Liver (tissue), 9 donors: ENCODE data around the gene PYGM. TPM values are rescaled to one million over a fixed set of nuclear protein-coding genes. Genes with fewer than 3 reads are reported as not detected.

Experiments used
- DNase-seq: peaks from one replicate; pipeline ENCODE4 v3.0.0-alpha.2; 2017; ENCODE audit warnings: low spot score
- H3K27ac ChIP-seq, 2 donors: one replicate each; pipeline ENCODE4 v1.7.0; 2013; ENCODE audit warnings: inconsistent platforms in 2 of 2, low read length in 2 of 2, control low read depth in 1 of 2, low read depth in 1 of 2, mild to moderate bottlenecking in 1 of 2
- H3K27me3 ChIP-seq, 4 donors: one replicate each; pipeline versions ENCODE4 v1.6.1 to v1.7.0; 2013; ENCODE audit warnings: low read length in 3 of 4, inconsistent platforms in 1 of 4, mild to moderate bottlenecking in 1 of 4, moderate library complexity in 1 of 4; ENCODE audit not compliant: control insufficient read depth in 4 of 4, insufficient read depth in 4 of 4
- H3K36me3 ChIP-seq, 4 donors: one replicate each; pipeline versions ENCODE4 v1.6.1 to v1.7.0; 2013; ENCODE audit warnings: low read length in 3 of 4, mild to moderate bottlenecking in 3 of 4, low read depth in 1 of 4, moderate library complexity in 1 of 4; ENCODE audit not compliant: control insufficient read depth in 4 of 4, insufficient read depth in 3 of 4
- H3K4me1 ChIP-seq, 4 donors: one replicate each; pipeline versions ENCODE4 v1.6.1 to v1.7.0; 2013; ENCODE audit warnings: low read length in 3 of 4, mild to moderate bottlenecking in 3 of 4, moderate library complexity in 1 of 4; ENCODE audit not compliant: control insufficient read depth in 4 of 4, insufficient read depth in 4 of 4
- H3K4me3 ChIP-seq, 3 donors: one replicate each; pipeline versions ENCODE4 v1.6.1 to v1.7.0; 2013; ENCODE audit warnings: low read length in 3 of 3, control low read depth in 1 of 3, low read depth in 1 of 3, mild to moderate bottlenecking in 1 of 3
- H3K9ac ChIP-seq, 2 donors: one replicate each; pipeline ENCODE4 v1.7.0; 2013; ENCODE audit warnings: low read length in 2 of 2, mild to moderate bottlenecking in 2 of 2, moderate library complexity in 2 of 2, control low read depth in 1 of 2, low read depth in 1 of 2
- H3K9me3 ChIP-seq, 4 donors: one replicate each; pipeline versions ENCODE4 v1.6.1 to v1.7.0; 2013; ENCODE audit warnings: low read length in 3 of 4; ENCODE audit not compliant: control insufficient read depth in 4 of 4
- EGR1 ChIP-seq, 2 donors: IDR thresholded peaks; 2 replicates each; pipeline ENCODE4 v1.6.1; 2016 to 2018; ENCODE audit warnings: antibody characterized with exemption in 2 of 2, low read depth in 2 of 2
- FOXA2 ChIP-seq: IDR thresholded peaks from 2 replicates; pipeline ENCODE4 v1.6.1; 2016; ENCODE audit warnings: antibody characterized with exemption
- GABPA ChIP-seq, 2 donors: IDR thresholded peaks in 1 of 2; conservative IDR thresholded peaks in 1 of 2; 2 replicates each; pipeline ENCODE4 v1.6.1; 2016; ENCODE audit warnings: antibody characterized with exemption in 2 of 2, mild to moderate bottlenecking in 1 of 2, moderate library complexity in 1 of 2
- HNF4A ChIP-seq, 2 donors: conservative IDR thresholded peaks; 2 replicates each; pipeline ENCODE4 v1.6.1; 2016; ENCODE audit warnings: antibody characterized with exemption in 2 of 2, mild to moderate bottlenecking in 2 of 2
- HNF4G ChIP-seq: IDR thresholded peaks from 2 replicates; pipeline ENCODE4 v1.6.1; 2016; ENCODE audit warnings: antibody characterized with exemption
- JUND ChIP-seq, 2 donors: IDR thresholded peaks; 2 replicates each; pipeline ENCODE4 v1.6.1; 2016; ENCODE audit warnings: antibody characterized with exemption in 2 of 2
- RAD21 ChIP-seq, 2 donors: IDR thresholded peaks; 2 replicates each; pipeline ENCODE4 v1.6.1; 2016; ENCODE audit warnings: antibody characterized with exemption in 2 of 2, mild to moderate bottlenecking in 2 of 2
- REST ChIP-seq: IDR thresholded peaks from 2 replicates; pipeline ENCODE4 v1.6.1; 2016; ENCODE audit warnings: antibody characterized with exemption, mild to moderate bottlenecking
- RXRA ChIP-seq, 2 donors: IDR thresholded peaks; 2 replicates each; pipeline ENCODE4 v1.6.1; 2017 to 2018; ENCODE audit warnings: antibody characterized with exemption in 2 of 2, mild to moderate bottlenecking in 1 of 2
- SP1 ChIP-seq: IDR thresholded peaks from 2 replicates; pipeline ENCODE4 v1.6.1; 2018; ENCODE audit warnings: antibody characterized with exemption, mild to moderate bottlenecking
- YY1 ChIP-seq: IDR thresholded peaks from 2 replicates; pipeline ENCODE4 v1.6.1; 2016; ENCODE audit warnings: antibody characterized with exemption, mild to moderate bottlenecking
- WGBS: extraction: QIAGEN DNeasy Blood & Tissue Kit; methylation state at CpG from one replicate; pipeline ENCODE4 v1.1.7; 2013; 5-methylcytosine and 5-hydroxymethylcytosine counted together
- polyA plus RNA-seq, 2 donors: library from polyadenylated mRNA; stranded (reverse) in 1 of 2; unstranded in 1 of 2; fragments of 200-250 nt in 1 of 2; fragments of >200 nt in 1 of 2; fragmentation: Nextera tagmentation in 1 of 2; extraction: Ambion mirVana in 1 of 2; gene quantifications; one replicate each; pipeline versions ENCODE4 v1.2.1 to v1.2.3, GENCODE V29; 2013 to 2015
- total RNA-seq, 2 donors: library from RNA; depleted of rRNA; stranded (reverse); fragments of >200 nt; gene quantifications; one replicate each; pipeline ENCODE4 v1.2.3, GENCODE V29; 2014
- TF ChIP-seq, protein P1 (sequence below): IDR thresholded peaks from 2 replicates; pipeline ENCODE4 v1.6.1; 2016; ENCODE audit warnings: antibody characterized with exemption
- TF ChIP-seq, protein P2 (sequence below): IDR thresholded peaks from 2 replicates; pipeline ENCODE4 v1.6.1; 2016; ENCODE audit warnings: antibody characterized with exemption
- TF ChIP-seq, protein P3 (sequence below): fragments of 150-350 bp; IDR thresholded peaks from 2 replicates; pipeline ENCODE4 v1.5.1; 2017; ENCODE audit warnings: improper control_type of control experiment, low read depth, low read length; ENCODE audit not compliant: missing input control
- donor health status: healthy.
- donor health status: healthy.
- donor health status: healthy.
- donor health status: healthy.
- donor health status: healthy.

Gene PYGM
- total and polyA plus RNA-seq, 4 donors = 0.23 to 1.3 (median 0.29) TPM

DNA sequence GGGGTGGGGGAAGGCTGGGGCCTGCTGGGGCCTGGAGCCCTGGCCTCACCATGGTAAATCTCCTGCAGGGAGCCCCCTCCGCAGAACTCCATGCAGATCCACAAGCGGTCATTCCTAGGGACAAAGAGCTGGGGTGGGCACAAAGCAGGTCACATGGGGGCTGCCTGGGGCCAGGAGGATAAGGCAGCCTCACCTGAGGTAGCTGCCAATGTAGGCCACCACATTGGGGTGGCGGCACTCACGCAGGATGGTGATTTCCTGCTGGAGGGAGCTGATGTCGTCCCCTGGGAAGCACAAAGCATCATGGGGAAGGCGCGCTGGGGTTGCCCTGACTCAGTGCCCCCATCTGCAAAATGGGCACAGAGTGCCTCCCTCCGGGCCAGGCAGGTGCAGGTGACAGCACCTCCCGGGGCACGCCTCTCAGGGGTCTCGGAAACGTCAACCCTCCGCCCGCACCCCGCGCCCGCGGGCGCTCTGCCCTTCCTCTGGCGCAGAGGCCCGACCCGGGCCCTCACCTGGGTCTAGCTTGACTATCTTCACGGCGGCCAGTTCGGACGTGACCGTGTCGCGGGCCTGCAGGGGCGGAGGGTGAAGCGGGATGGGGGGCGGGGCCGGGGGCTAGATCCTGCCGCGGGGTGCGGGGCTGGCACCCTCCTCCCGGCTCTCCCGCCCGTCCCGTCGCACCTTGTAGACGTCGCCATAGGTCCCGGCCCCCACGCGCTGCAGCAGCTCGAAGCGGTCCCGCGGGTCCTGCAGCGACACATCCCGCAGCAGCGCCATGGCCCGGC is 42.8 kb upstream of the PYGM start:
- peaks cover 3 to 22% (median 7%) of the 10 kb centered on the region in 4 donors for H3K36me3 ChIP-seq
- H3K4me3 ChIP-seq = peak overlapping the region in 2 of 3 donors; percentile 35 to 67
- WGBS = 20% methylated on average over 54 of the region's 54 CpGs
- H3K4me1 ChIP-seq = peaks cover 3 to 18% (median 10%) of the 10 kb centered on the region in 4 donors
- peak overlapping the region; percentile 37 to 45 for H3K27ac ChIP-seq
- DNase-seq = no peak
- H3K27me3 ChIP-seq = no peaks in the 10 kb centered on the region
- TF ChIP-seq RAD21 (IDR thresholded peaks at IDR 0.05) (no peak), SP1 (no peak), HNF4A (conservative IDR thresholded peaks at IDR 0.05) (no peak), JUND (IDR thresholded peaks at IDR 0.05) (no peak), GABPA (IDR thresholded peaks at IDR 0.05 in 1 of 2, conservative IDR thresholded peaks at IDR 0.05 in 1 of 2) (no peak), REST (no peak), RXRA (IDR thresholded peaks at IDR 0.05) (no peak)
- TF ChIP-seq, protein P1, sequence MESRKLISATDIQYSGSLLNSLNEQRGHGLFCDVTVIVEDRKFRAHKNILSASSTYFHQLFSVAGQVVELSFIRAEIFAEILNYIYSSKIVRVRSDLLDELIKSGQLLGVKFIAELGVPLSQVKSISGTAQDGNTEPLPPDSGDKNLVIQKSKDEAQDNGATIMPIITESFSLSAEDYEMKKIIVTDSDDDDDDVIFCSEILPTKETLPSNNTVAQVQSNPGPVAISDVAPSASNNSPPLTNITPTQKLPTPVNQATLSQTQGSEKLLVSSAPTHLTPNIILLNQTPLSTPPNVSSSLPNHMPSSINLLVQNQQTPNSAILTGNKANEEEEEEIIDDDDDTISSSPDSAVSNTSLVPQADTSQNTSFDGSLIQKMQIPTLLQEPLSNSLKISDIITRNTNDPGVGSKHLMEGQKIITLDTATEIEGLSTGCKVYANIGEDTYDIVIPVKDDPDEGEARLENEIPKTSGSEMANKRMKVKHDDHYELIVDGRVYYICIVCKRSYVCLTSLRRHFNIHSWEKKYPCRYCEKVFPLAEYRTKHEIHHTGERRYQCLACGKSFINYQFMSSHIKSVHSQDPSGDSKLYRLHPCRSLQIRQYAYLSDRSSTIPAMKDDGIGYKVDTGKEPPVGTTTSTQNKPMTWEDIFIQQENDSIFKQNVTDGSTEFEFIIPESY = no peak
- H3K9ac ChIP-seq = no peak overlapping the region
- H3K9me3 ChIP-seq = no peaks in the 10 kb centered on the region

DNA sequence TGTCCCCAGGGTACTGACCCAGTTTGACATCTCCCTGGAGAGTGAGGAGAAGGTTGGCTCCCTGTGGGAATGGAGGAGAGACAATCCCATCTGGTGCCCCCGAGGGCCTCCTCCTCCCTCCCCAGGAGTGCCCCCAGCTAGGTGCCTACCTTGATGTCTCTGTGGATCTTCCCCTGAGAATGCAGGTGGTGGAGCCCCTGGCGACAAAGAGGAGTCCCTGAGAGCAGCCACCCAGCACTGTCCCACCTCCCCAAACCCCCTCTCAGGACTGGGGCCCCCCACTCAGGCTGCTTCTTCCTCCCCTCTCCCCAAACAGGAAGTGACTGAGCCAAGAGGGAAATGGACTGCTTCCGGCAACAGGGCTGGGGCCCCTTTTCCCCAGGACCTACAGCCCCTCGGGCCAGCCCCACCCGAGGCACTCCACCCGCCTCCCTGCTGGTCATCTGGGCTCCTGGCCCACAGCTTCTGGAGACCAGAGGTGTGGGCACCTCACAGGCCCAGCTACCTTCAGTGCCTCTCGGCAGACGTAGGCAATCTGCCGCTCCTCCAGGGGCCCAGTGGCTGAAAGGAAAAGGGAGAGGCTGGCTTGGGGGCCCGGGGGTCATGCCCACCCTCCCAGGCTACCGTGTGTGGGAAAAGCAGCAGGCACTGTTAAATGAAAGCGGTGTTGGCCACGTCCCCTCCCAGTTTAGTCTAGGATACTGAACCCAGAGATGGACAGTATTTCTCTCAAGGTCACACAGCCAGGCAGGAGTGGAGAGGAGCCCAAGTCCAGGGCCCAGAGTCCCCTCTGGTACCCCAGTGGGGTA is 42.0 kb upstream of the PYGM start:
- peak overlapping the region; percentile 38 to 59 for H3K27ac ChIP-seq
- WGBS = 64% methylated on average over 13 of the region's 13 CpGs
- H3K4me3 ChIP-seq = peak overlapping the region in 1 of 3 donors; percentile 67
- DNase-seq = no peak
- TF ChIP-seq SP1 = no peak
- TF ChIP-seq EGR1 (IDR thresholded peaks at IDR 0.05; ENCODE audit: low read depth in 2 of 2) = no peak
- no peak for TF ChIP-seq HNF4A (conservative IDR thresholded peaks at IDR 0.05)
- TF ChIP-seq HNF4G = no peak
- TF ChIP-seq YY1 = no peak
- no peak for TF ChIP-seq RXRA (IDR thresholded peaks at IDR 0.05)
- TF ChIP-seq, protein P2, sequence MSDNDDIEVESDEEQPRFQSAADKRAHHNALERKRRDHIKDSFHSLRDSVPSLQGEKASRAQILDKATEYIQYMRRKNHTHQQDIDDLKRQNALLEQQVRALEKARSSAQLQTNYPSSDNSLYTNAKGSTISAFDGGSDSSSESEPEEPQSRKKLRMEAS = no peak
- no peak for TF ChIP-seq RAD21 (IDR thresholded peaks at IDR 0.05)
- TF ChIP-seq REST = no peak
- TF ChIP-seq FOXA2 = no peak
- TF ChIP-seq, protein P3, sequence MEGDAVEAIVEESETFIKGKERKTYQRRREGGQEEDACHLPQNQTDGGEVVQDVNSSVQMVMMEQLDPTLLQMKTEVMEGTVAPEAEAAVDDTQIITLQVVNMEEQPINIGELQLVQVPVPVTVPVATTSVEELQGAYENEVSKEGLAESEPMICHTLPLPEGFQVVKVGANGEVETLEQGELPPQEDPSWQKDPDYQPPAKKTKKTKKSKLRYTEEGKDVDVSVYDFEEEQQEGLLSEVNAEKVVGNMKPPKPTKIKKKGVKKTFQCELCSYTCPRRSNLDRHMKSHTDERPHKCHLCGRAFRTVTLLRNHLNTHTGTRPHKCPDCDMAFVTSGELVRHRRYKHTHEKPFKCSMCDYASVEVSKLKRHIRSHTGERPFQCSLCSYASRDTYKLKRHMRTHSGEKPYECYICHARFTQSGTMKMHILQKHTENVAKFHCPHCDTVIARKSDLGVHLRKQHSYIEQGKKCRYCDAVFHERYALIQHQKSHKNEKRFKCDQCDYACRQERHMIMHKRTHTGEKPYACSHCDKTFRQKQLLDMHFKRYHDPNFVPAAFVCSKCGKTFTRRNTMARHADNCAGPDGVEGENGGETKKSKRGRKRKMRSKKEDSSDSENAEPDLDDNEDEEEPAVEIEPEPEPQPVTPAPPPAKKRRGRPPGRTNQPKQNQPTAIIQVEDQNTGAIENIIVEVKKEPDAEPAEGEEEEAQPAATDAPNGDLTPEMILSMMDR = no peak
- H3K9ac ChIP-seq = no peak overlapping the region
- no peaks in the 10 kb centered on the region for H3K27me3 ChIP-seq
- H3K36me3 ChIP-seq = peaks cover 3 to 18% (median 7%) of the 10 kb centered on the region in 4 donors
- H3K4me1 ChIP-seq = peaks cover 3 to 18% (median 10%) of the 10 kb centered on the region in 4 donors
- no peaks in the 10 kb centered on the region for H3K9me3 ChIP-seq
